Muscle of leg (tissue), 11 donors: ENCODE measurements around the gene MGARP. TPM values are rescaled to one million over a fixed set of nuclear protein-coding genes. Genes with fewer than 3 reads are reported as not detected.
A peak's percentile ranks its signal among the peaks of the same experiment; 100 is the strongest.
"Not testable (repeated sequence)": the region's sequence is repeated elsewhere in the genome, so short reads cannot be mapped to it uniquely, and the experiment has no call there.

Source experiments
- DNase-seq: peaks from one replicate; pipeline ENCODE4 v3.0.0; 2013
- H3K27ac ChIP-seq: one replicate; pipeline ENCODE4 v1.5.1; 2013; ENCODE audit warnings: mild to moderate bottlenecking, low read length, control low read depth
- H3K27me3 ChIP-seq: one replicate; pipeline ENCODE4 v1.6.1; 2013; ENCODE audit warnings: low read length; ENCODE audit not compliant: control insufficient read depth, insufficient read depth
- H3K36me3 ChIP-seq: one replicate; pipeline ENCODE4 v1.6.1; 2013; ENCODE audit warnings: low read length; ENCODE audit not compliant: control insufficient read depth, insufficient read depth
- H3K4me1 ChIP-seq: one replicate; pipeline ENCODE4 v1.6.1; 2013; ENCODE audit warnings: low read length; ENCODE audit not compliant: control insufficient read depth, insufficient read depth
- H3K4me3 ChIP-seq: one replicate; pipeline ENCODE4 v1.5.1; 2013; ENCODE audit warnings: low read length, control low read depth
- H3K9me3 ChIP-seq: replicated peaks from 2 replicates; pipeline ENCODE4 v1.6.1; 2013; ENCODE audit warnings: low read depth, low read length; ENCODE audit not compliant: control insufficient read depth
- WGBS: methylation state at CpG from one replicate; pipeline ENCODE4 v1.1.5; 2013; ENCODE audit warnings: missing lambda C conversion rate; ENCODE audit not compliant: insufficient coverage; 5-methylcytosine and 5-hydroxymethylcytosine counted together
- polyA plus RNA-seq, 8 donors: library from polyadenylated mRNA; unstranded; fragments of 120-200 nt; gene quantifications; one replicate each; pipeline versions ENCODE4 v1.2.1 to v1.2.3, GENCODE V29; 2013; ENCODE audit warnings: inconsistent platforms in 1 of 8, low replicate concordance in 1 of 8; ENCODE audit not compliant: insufficient read length in 8 of 8, insufficient read depth in 1 of 8
- total RNA-seq: library from RNA; stranded (reverse); fragments of 120-200 nt; gene quantifications from one replicate; pipeline ENCODE4 v1.2.4, GENCODE V29; 2013

The MGARP gene
- total and polyA plus RNA-seq, 9 donors = 0.14 to 0.63 (median 0.43) TPM

DNA sequence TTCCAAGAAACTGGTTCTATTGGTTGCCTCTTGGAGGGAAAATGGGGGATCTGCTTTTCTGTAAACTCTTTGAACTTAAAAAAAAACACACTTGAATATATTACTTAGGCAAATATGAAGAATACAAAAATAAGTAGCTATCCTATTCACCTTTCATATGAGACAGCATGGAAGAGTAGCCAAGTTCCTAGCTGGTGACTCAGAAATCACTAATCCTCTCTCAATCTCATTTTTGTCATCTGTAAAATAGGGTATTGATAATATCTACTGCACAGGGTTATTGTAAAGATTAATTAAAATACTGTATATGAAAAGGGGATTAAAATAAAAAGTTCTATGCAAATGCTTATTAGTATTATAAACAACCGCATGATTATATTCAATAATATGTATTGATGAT lies 12.7 kb downstream of the MGARP start:
- no peaks in the 10 kb centered on the region for H3K36me3 ChIP-seq
- H3K9me3 ChIP-seq = no peaks in the 10 kb centered on the region
- WGBS = no CpG with 5 or more reads among the region's 1 CpG
- H3K27me3 ChIP-seq = no peaks in the 10 kb centered on the region
- no peak overlapping the region for H3K4me3 ChIP-seq
- H3K27ac ChIP-seq = no peak overlapping the region
- no peak for DNase-seq
- peaks cover 7% of the 10 kb centered on the region for H3K4me1 ChIP-seq

DNA sequence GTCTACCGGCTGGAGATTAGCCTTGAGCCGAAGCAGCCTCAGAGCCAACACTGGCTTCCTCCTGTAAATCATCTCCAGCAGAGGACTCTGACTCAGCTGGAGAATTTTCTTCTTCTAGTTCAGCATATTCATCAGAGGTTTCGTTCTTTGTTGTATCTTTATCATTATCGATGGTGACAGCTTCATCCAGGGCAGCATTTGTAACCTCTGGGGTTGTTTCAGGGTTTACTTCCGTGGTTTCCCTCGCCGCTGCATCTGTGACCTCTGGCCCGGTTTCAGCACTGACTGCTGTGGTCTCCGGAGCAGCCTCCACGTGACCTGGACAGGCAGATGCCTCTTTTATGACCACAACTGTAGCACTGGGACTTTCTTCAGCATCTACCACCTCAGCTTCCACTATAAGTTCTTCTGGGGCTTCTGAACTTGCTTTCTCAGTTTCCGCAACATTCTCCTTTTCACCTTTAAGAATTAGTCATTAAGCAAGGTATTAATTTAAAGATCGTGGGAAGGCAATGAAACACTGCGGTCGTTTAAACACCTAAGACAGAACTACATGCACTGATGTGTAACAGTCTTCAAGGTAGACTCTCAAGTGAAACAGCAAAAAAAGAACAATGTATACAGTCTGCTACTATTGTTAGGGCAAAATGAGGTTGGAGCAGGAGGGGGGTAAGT lies 13.3 kb downstream of the MGARP start:
- H3K4me1 ChIP-seq = peaks cover 7% of the 10 kb centered on the region
- no peaks in the 10 kb centered on the region for H3K36me3 ChIP-seq
- peak overlapping the region; percentile 43 for H3K4me3 ChIP-seq
- H3K9me3 ChIP-seq = no peaks in the 10 kb centered on the region
- no peaks in the 10 kb centered on the region for H3K27me3 ChIP-seq
- 4% methylated on average over 8 of the region's 14 CpGs for WGBS
- peak; percentile 83 for DNase-seq
- peak overlapping the region; percentile 55 for H3K27ac ChIP-seq

DNA sequence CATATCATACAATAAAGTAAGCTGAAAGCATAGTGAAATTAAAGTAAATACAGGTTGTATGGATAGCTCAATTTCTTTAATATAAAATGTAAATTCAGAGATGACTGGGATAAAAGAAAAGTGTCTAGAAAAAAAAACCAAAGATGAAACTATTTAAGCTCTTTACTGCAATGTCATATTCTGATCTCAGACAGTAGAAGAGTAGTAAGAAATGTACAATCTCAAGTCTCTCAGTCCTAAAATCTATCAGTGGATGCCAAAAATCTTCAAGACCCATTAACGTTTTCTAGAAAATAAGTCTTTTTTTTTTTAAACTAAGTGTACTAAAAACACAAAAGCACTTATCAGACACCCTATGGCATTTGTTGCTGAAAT lies 13.8 kb downstream of the MGARP start:
- peaks cover 7% of the 10 kb centered on the region for H3K4me1 ChIP-seq
- DNase-seq = no peak
- H3K36me3 ChIP-seq = no peaks in the 10 kb centered on the region
- H3K27me3 ChIP-seq = no peaks in the 10 kb centered on the region
- peak overlapping the region; percentile 55 for H3K27ac ChIP-seq
- no CpG with 5 or more reads among the region's 1 CpG for WGBS
- peak overlapping the region; percentile 43 for H3K4me3 ChIP-seq
- no peaks in the 10 kb centered on the region for H3K9me3 ChIP-seq

DNA sequence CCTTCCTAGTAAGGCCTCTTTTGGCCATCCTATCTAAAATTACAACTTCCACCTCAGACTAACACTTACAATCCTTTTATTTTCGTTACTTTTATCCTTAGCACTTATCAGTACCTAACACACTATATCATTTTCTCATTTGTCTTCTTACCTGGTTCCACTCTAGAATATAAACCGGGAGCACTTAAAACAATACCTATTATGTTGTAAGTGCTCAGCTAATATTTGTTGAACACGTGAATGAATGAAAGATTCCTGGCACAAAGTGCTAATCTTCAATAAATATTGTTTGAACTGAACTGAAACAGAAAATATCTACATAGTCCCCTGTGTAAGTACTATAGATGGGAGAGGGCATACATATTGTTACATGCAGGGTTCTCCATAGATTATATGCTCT lies 14.4 kb downstream of the MGARP start:
- no CpG with 5 or more reads among the region's 3 CpGs for WGBS
- no peaks in the 10 kb centered on the region for H3K27me3 ChIP-seq
- H3K4me3 ChIP-seq = no peak overlapping the region
- DNase-seq = no peak
- H3K4me1 ChIP-seq = peaks cover 7% of the 10 kb centered on the region
- H3K27ac ChIP-seq = no peak overlapping the region
- H3K9me3 ChIP-seq = no peaks in the 10 kb centered on the region
- H3K36me3 ChIP-seq = no peaks in the 10 kb centered on the region

DNA sequence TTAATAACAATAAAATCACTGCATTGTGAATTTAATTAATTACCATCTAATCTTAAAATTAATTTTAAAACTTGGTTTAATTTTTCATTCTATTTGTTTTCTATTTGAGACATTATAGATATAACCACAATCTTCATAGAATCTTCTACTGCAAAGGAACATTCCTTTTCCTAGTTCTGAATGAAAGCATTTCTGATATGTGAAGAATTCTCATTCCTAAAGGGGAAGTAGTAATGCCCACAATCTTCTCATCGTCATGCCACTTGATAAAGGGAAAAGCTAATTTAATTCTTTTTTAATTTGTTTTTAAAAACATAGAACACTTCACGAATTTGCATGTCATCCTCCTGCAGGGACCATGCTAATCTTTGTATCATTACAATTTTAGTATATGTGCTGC lies 23.7 kb downstream of the MGARP start:
- no peak overlapping the region for H3K27ac ChIP-seq
- H3K9me3 ChIP-seq = no peaks in the 10 kb centered on the region
- no peak for DNase-seq
- no CpG with 5 or more reads among the region's 2 CpGs for WGBS
- H3K27me3 ChIP-seq = no peaks in the 10 kb centered on the region
- H3K4me3 ChIP-seq = no peak overlapping the region
- no peaks in the 10 kb centered on the region for H3K36me3 ChIP-seq
- no peaks in the 10 kb centered on the region for H3K4me1 ChIP-seq

DNA sequence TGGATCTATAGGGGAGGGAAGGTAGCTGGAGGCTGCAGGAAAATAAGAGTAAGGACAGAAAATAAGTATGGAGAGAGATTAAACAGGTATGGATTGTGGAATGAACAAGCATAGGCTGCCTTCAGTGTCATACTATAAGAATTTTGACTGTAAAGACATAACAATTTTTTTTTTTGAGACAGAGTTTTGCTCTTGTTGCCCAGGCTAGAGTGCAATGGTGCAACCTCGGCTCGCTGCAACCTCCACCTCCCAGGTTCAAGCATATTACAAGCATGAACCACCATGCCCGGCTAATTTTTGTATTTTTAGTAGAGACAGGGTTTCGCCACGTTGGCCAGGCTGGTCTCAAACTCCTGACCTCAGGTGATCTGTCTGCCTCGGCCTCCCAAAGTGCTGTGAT lies 24.4 kb downstream of the MGARP start:
- H3K4me1 ChIP-seq, H3K9me3 ChIP-seq, H3K36me3 ChIP-seq, H3K27me3 ChIP-seq, DNase-seq, H3K27ac ChIP-seq, H3K4me3 ChIP-seq: not testable (repeated sequence)
- no CpG with 5 or more reads among the region's 6 CpGs for WGBS

DNA sequence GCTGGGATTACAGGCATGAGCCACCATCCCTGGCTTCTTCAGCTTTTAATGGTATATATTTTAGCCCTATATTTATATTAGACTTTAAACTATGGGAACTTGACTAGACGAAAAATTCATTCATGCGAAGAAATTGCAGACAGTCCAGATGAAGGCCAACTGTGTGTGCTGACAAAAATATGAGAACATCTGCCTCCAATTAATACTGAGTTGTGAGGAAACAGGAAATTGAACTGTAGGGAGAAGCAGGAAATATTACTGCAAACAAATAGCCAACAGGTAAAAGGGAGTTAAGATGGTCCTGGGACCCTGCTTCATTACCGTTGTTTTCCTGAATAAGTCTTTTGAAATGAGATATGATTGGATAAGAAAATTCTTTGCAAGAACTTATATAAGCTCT lies 26.3 kb downstream of the MGARP start:
- no CpG with 5 or more reads among the region's 3 CpGs for WGBS
- DNase-seq = peak; percentile 44
- Histone ChIP-seq H3K9me3 (no peaks in the 10 kb centered on the region), H3K36me3 (no peaks in the 10 kb centered on the region), H3K27me3 (no peaks in the 10 kb centered on the region), H3K27ac (no peak overlapping the region), H3K4me3 (no peak overlapping the region), H3K4me1 (no peaks in the 10 kb centered on the region)

DNA sequence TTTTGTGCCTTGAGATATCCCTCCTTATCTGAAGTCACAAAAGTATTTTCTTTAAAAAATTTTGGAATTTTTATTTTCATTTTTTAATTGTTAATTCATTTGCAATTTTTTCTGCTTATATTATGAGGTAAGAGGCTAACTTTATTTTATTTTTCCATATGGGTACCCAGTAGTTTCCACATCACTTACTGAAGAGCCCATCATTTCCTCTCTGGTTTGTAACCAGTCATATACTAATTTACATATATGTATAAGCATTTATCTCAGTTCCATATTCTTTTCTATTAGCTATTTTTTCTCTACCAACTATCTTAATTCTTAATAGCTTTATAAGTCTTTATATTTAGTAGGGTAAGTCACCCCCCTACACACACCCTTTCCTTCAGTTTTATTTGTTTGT lies 27.0 kb downstream of the MGARP start:
- H3K27ac ChIP-seq = no peak overlapping the region
- H3K9me3 ChIP-seq = no peaks in the 10 kb centered on the region
- H3K27me3 ChIP-seq = no peaks in the 10 kb centered on the region
- H3K4me1 ChIP-seq = no peaks in the 10 kb centered on the region
- no peak overlapping the region for H3K4me3 ChIP-seq
- DNase-seq = no peak
- no peaks in the 10 kb centered on the region for H3K36me3 ChIP-seq

DNA sequence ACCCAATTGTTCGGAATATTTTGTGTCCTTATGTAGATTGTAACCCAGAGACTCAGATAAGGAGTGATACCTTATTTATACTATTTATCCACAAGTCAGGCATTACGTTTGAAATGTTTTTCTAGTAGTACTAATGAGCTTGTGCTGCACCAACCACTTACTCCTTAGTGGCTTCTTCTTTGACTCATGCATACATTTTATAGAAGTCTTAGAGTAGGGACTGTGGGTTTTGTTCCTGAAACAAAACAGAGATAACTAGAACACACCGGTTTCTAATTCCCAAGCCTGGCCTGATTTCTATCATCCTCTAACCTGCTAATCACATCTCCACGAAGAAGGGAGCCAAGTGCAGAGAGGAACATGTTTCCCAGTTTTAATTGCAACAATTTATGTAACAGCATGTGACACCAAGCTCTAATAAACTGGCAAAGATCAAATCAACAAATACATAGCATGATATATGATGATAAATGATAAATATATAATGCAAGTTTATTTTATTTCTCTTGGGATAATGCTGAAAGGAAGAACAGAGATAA lies 32.3 kb downstream of the MGARP start:
- no CpG with 5 or more reads among the region's 4 CpGs for WGBS

DNA sequence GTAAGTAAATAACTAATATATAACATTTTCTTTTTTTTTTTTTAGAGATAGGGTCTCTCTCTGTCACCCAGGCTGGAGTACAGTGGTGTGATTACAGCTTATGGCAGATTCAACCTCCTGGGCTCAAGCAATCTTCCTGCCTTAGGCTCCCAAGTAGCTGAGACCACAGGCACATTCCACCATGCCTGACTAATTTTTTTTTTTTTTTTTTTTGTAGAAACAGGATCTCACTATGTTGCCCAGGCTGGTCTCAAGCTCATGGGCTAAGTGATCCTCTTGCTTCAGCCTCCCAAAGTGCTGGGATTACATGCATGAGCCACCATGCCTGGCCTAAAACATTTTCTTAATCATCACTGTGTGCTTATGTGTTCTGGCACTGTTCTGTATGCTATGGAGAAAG lies 32.8 kb downstream of the MGARP start:
- Histone ChIP-seq H3K4me1 (peaks cover 3% of the 10 kb centered on the region), H3K36me3 (no peaks in the 10 kb centered on the region), H3K9me3 (no peaks in the 10 kb centered on the region), H3K27ac (no peak overlapping the region), H3K4me3 (no peak overlapping the region), H3K27me3 (no peaks in the 10 kb centered on the region)
- DNase-seq = no peak

More for the DNA sequence above, 32.3 kb downstream of the MGARP start:
- Histone ChIP-seq H3K4me3 (no peak overlapping the region), H3K36me3 (no peaks in the 10 kb centered on the region), H3K27ac (no peak overlapping the region), H3K9me3 (no peaks in the 10 kb centered on the region), H3K4me1 (peaks cover 3% of the 10 kb centered on the region), H3K27me3 (no peaks in the 10 kb centered on the region)
- no peak for DNase-seq

DNA sequence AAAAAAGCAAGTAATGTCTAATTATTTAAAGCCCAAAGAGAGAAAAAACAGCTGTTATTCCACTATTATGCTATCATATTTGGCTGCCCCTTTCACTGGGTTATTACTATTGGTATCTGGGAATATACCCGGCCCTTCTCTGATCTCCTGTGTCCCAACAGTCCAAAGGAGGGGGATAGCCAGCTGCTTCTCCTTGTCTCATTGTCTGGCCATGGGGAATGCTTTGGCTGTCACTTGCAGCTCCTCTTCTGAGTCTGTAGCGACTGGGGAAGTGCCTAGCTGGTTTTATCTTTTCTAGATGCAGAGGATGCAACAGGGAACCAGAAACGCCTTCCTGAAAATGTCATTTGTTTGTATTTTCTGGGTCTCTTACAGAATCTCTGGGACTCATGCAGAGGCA lies 33.9 kb downstream of the MGARP start:
- no peaks in the 10 kb centered on the region for H3K36me3 ChIP-seq
- H3K4me3 ChIP-seq = no peak overlapping the region
- H3K27ac ChIP-seq = no peak overlapping the region
- no peaks in the 10 kb centered on the region for H3K9me3 ChIP-seq
- 0% methylated on average over 1 of the region's 3 CpGs for WGBS
- H3K4me1 ChIP-seq = peaks cover 3% of the 10 kb centered on the region
- no peaks in the 10 kb centered on the region for H3K27me3 ChIP-seq
- peak; percentile 42 for DNase-seq
